Type B pancreatic cell (in vitro differentiated cells): ENCODE data around the gene SLCO2B1. TPM values are rescaled to one million over a fixed set of nuclear protein-coding genes. Genes with fewer than 3 reads are reported as not detected.

Experiments used
- DNase-seq: peaks from one replicate; pipeline ENCODE4 v3.0.0; 2021; ENCODE audit warnings: mixed read lengths; ENCODE audit not compliant: unreplicated experiment; ENCODE audit errors: extremely low spot score
- H3K27ac Mint-ChIP-seq: 2 replicates; pipeline ENCODE4 v1.8.0; 2021; ENCODE audit warnings: mild to moderate bottlenecking, mixed read lengths
- H3K27me3 Mint-ChIP-seq: 2 replicates; pipeline ENCODE4 v1.8.0; 2021; ENCODE audit warnings: mixed read lengths
- H3K36me3 Mint-ChIP-seq: 2 replicates; pipeline ENCODE4 v1.8.0; 2021; ENCODE audit warnings: mixed read lengths
- H3K4me1 Mint-ChIP-seq: one replicate; pipeline ENCODE4 v1.8.0; 2021; ENCODE audit warnings: mixed read lengths; ENCODE audit not compliant: unreplicated experiment
- H3K4me3 Mint-ChIP-seq: 2 replicates; pipeline ENCODE4 v1.8.0; 2021; ENCODE audit warnings: mild to moderate bottlenecking, mixed read lengths
- H3K9me3 Mint-ChIP-seq: 2 replicates; pipeline ENCODE4 v1.8.0; 2021; ENCODE audit warnings: mixed read lengths
- CTCF ChIP-seq: fragments of 200-600 bp; sonication (generic); conservative IDR thresholded peaks from 2 replicates; pipeline ENCODE4 v1.5.0; 2021; ENCODE audit warnings: antibody characterized with exemption, mild to moderate bottlenecking
- total RNA-seq: library from RNA; stranded (reverse); gene quantifications from 2 replicates; pipeline ENCODE4 v1.2.1, GENCODE V29; 2021; ENCODE audit warnings: low replicate concordance

Gene SLCO2B1
- total RNA-seq, 1 donor from 2014 or later = 5.6 TPM

DNA sequence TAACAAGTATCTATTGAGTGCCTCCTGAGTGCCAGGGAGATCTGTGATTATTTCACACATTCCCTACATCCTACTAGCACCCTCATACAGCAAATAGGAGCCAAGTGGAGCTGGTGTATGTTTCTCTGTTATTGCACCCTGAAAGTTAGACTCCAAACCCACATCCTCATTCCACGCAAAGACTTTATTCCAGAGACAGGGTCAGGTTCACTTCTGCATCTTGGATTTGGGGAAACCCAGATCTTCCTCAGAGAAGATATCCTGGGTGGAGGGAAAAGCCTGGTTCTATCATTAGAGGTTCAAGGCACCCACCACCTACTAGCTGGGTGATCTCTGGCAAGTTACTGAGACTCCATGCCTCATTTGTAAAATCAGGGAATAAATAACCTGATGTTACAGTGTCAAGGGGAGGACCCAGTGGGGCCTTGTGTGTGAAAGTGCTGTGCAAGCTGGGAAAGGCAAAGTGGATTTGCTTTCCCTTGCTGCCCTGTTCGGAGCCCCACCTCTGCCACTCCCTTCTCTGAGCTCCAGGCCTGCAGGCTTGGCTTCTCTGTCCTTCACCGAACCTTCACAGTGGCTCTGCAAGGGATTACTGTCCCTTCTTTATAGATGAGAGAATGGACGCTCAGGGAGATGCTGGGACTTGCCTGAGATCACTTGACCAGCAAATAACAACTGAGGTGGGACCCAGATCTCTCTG, 991 bp upstream of the SLCO2B1 start:
- Mint-ChIP-seq H3K4me1 (peaks cover 4% of the 10 kb centered on the region), H3K36me3 (no peaks in the 10 kb centered on the region), H3K27ac (peak overlapping the region; percentile 44), H3K9me3 (no peaks in the 10 kb centered on the region), H3K4me3 (no peak overlapping the region), H3K27me3 (peaks cover 12% of the 10 kb centered on the region)
- no peak for DNase-seq
- no peak for TF ChIP-seq CTCF

DNA sequence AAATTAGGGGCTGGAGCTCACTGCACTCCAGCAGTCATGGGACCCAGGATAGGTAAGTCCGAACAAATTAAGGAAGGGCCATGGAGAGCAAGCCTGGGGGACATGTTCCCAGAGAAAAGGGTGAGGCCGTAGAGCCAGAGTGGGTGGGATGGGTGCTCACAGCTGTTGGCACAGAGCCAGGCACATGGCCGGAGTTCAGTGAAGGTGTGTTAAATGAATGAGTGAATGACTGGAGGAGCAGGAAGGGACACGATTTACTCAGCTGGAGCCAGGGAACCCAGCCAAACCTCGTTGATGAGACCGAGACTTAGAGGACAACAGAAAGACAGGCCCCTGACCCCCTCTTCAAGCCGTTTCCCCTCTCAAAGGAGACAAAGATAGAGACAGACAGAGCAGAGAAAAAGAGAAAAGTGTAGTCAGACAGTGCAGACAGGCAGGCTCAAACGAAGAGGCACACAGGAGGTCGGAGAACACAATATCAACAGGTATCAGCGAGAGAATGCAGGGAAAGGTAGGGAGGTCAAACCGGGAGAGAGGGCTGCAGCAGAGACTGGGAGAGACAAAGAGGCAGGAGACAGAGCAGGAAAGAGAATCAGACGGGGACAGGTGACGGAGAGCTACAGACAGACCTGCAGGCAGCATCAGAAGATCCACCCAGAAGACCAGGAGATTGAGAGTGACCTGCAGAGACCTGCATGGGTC, 590 bp downstream of the SLCO2B1 start:
- no peak for TF ChIP-seq CTCF
- Mint-ChIP-seq H3K27me3 (peaks cover 9% of the 10 kb centered on the region), H3K27ac (peak overlapping the region; percentile 68), H3K4me3 (peak overlapping the region; percentile 42), H3K9me3 (no peaks in the 10 kb centered on the region), H3K4me1 (peaks cover 5% of the 10 kb centered on the region), H3K36me3 (no peaks in the 10 kb centered on the region)
- DNase-seq = no peak

DNA sequence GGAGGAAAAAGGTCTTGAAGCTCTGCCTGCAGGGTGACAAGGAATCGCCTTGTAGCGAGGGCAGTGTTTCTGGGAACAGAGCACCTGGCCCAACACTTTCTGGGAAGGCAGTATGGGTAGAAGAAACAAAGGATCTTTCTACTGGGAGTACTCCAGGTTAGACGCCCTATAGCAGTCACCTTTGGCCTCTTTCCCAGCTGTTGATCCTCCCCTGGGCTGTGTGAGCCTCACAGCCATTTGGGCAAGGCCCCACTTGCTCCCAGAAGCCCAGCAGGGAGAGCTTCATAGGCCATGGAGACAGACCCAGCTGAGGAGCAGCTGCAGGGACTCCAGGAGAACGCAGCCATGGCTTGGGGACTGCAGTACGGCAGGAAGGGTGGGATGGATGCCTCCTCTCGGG, 1.2 kb downstream of the SLCO2B1 start:
- peaks cover 3% of the 10 kb centered on the region for H3K27me3 Mint-ChIP-seq
- no peak for DNase-seq
- peak overlapping the region; percentile 42 for H3K4me3 Mint-ChIP-seq
- TF ChIP-seq CTCF = no peak
- no peaks in the 10 kb centered on the region for H3K9me3 Mint-ChIP-seq
- H3K36me3 Mint-ChIP-seq = no peaks in the 10 kb centered on the region
- peak overlapping the region; percentile 68 for H3K27ac Mint-ChIP-seq
- H3K4me1 Mint-ChIP-seq = peaks cover 3% of the 10 kb centered on the region

DNA sequence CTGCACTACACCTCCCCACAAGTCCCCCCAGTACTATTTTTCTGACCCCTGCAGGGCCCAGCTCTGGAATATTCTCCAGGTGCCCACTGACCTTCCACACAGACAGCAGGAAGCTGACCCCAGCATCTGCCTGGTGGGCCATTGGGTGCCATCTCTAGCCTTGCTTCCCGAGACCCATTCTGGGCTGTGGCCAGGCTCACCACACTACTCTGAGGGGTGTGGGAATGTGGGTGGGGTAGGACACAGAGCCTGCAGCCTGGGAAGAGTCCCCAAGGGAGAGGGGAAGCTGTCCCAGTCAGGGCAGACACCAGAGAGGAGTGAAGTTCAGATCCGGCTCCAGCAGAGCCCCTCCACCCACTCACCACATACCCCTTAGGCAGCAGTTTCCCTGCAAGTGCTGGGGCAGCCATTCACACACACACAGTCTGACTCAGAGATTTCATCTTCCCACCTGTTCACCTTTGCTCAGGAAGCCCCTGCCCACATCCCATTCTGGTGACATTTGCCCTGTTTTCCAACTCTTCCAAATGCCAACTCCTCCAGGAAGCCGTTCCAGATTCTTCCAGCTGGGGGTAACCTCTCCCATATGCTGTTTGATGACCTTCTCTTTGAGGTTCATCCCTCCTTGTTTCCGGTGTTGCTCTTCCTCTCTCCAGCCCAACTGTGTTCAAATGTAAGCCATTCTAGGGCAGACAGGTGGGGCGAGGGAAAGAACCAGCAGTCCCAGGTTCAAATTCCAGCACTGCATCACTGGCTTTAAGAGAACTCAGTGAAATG, 1.9 kb downstream of the SLCO2B1 start:
- Mint-ChIP-seq H3K27me3 (no peaks in the 10 kb centered on the region), H3K36me3 (no peaks in the 10 kb centered on the region), H3K4me1 (peaks cover 3% of the 10 kb centered on the region), H3K4me3 (peak overlapping the region; percentile 23), H3K9me3 (no peaks in the 10 kb centered on the region), H3K27ac (no peak overlapping the region)
- TF ChIP-seq CTCF = no peak
- no peak for DNase-seq

DNA sequence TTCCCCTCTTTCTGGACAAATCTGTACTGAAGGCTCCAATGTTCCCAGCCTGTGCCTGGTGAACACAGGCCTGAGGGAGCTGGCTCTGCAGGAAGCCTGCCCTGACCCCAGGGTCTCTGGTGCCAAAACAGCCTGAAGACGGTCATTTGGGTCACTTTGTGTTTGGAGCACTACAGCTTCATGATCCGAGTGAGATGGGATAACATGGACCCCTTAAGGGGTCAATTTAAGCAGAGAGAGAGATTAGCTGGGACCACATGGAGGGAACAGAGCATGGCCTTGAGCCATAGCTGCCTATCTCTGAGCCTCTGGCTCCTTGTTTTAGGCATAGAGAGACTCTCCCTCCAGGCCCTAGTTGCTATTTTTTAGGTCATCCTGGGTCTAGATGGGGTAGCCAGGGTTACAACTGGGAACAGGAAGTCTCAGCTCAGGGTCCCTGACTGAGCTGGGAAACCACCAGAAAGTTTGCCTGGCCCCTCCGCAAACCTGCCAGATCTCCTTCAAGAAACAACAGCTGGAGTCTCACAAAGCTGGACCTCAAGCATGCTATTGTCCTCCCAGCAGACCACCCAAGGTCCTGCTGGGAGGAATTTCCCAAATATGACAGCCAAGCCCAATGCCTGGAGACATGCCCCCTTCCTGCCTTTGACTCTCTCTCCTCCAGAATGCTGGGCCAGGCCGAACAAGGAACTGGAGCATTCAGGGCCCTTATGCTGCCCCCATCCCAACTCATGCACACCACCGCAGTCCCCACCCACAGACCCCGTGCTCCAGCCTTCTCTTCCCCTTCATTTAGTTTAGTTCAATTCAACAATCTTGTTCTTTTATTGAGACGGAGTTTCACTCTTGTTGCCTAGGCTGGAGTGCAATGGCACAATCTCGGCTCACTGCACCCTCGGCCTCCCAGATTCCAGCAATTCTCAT, 4.0 kb downstream of the SLCO2B1 start:
- no peak for DNase-seq
- Mint-ChIP-seq H3K9me3 (no peaks in the 10 kb centered on the region), H3K27ac (peak overlapping the region; percentile 46)

More for the DNA sequence above, 4.0 kb downstream of the SLCO2B1 start:
- Mint-ChIP-seq H3K4me1 (peaks cover 3% of the 10 kb centered on the region), H3K4me3 (peak overlapping the region; percentile 46), H3K36me3 (no peaks in the 10 kb centered on the region), H3K27me3 (no peaks in the 10 kb centered on the region)
- TF ChIP-seq CTCF = no peak
